Measurements from ENCODE around the gene MCUR1. TPM values are rescaled to one million over a fixed set of nuclear protein-coding genes. Genes with fewer than 3 reads are reported as not detected.

MCUR1 gene
- total and polyA plus RNA-seq, 2 of the 13 experiments (the other 11 are each of a cell fraction or from before 2014, with no cell fraction given): 8.0 to 29.6 TPM

- TF ChIP-seq HNF4G (IDR thresholded peaks at IDR 0.05; ENCODE audit: borderline replicate concordance, low read depth, low read length): peak; percentile 52; the same call in 1 of the 2 replicates
- peak; percentile 69; the same call in 1 of the 2 replicates for TF ChIP-seq HNF4G (CRISPR knock-in tag; IDR thresholded peaks at IDR 0.05; ENCODE audit: borderline replicate concordance, low read depth)
- peak; percentile 68; the same call in 1 of the 2 replicates for TF ChIP-seq ZNF501 (CRISPR knock-in tag; IDR thresholded peaks at IDR 0.05)
- TF ChIP-seq SRSF1 (optimal IDR thresholded peaks at IDR 0.05; ENCODE audit: low read depth, low read length): peak; percentile 77
- no peak for TF ChIP-seq ZNF382 (CRISPR knock-in tag; IDR thresholded peaks at IDR 0.05; ENCODE audit: borderline replicate concordance)
- TF ChIP-seq ZNF337 (CRISPR knock-in tag; IDR thresholded peaks at IDR 0.05; ENCODE audit: borderline replicate concordance, low read depth): peak; percentile 76; the same call in 1 of the 2 replicates
- no peak for TF ChIP-seq EED (CRISPR knock-in tag; IDR thresholded peaks at IDR 0.05)
- TF ChIP-seq ZNF891 (CRISPR knock-in tag; IDR thresholded peaks at IDR 0.05): peak; percentile 86
- peak; percentile 23; the same call in 1 of the 2 replicates for TF ChIP-seq LBX2 (CRISPR knock-in tag; IDR thresholded peaks at IDR 0.05; ENCODE audit: borderline replicate concordance)
- no peak for TF ChIP-seq MYNN (CRISPR knock-in tag; IDR thresholded peaks at IDR 0.05; ENCODE audit: low read depth)
- peak; percentile 86 for TF ChIP-seq ZSCAN25 (CRISPR knock-in tag; IDR thresholded peaks at IDR 0.05)
- no peak for TF ChIP-seq ZBTB40 (IDR thresholded peaks at IDR 0.05)
- no peak; the same call in 1 of the 2 replicates for TF ChIP-seq ZBTB40 (CRISPR knock-in tag; IDR thresholded peaks at IDR 0.05)
- TF ChIP-seq AHR (CRISPR knock-in tag; IDR thresholded peaks at IDR 0.05): no peak
- no peak for TF ChIP-seq ZNF33A (CRISPR knock-in tag; IDR thresholded peaks at IDR 0.05; ENCODE audit: borderline replicate concordance)
- TF ChIP-seq ZNF710 (CRISPR knock-in tag; IDR thresholded peaks at IDR 0.05; ENCODE audit: borderline replicate concordance): 0 out of 2 replicates have a peak, but pooled peaks have one; percentile 29
- no peak for TF ChIP-seq FOXK1 (CRISPR knock-in tag; IDR thresholded peaks at IDR 0.05; ENCODE audit: borderline replicate concordance, low read depth)
- TF ChIP-seq ZSCAN20 (CRISPR knock-in tag; IDR thresholded peaks at IDR 0.05; ENCODE audit: borderline replicate concordance): no peak
These were observed 659 bp downstream of the MCUR1 start (continued) for GRCh38 chr6:13813621-13814175.

Measured in HepG2 (cell line).